Kasumi-1 (cell line): ENCODE results near the gene GPC4.

ENCODE experiments used
- DNase-seq, 2 experiments: peaks; one replicate each; lab custom pipeline; 2025; lab: John Stamatoyannopoulos, UW

Gene GPC4

GRCh38 chrX:133415276-133416105 lies at the start of gene GPC4:
Gene GPC4, minus strand, starts transcription at chrX:133415489. Its CDS starts 524 bp downstream, at chrX:133414965.
- peak in 1 of 2 experiments; percentile 23 for DNase-seq

DNA sequence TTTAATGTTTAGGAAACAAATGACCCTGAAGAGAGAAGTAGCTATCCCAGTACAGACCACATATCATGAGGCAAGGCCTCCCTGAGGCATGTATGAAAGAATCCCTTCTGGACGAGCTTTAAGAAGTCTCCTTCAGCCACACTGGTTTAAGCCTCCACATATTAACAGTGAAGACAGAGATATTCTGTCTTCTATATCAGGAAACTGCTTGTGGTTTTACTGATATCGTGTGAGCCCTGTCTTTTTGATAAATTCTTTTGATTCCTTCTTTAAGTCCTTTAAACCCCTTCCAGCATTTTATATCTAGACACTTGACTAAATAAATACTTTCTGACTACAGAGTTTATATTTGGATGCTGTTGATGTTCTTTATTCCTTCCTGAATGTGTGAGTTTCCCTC lies 45.9 kb upstream of the GPC4 start:
- DNase-seq: no peak

GRCh38 chrX:133454924-133455323 lies 39.6 kb upstream of the GPC4 start:
- no peak for DNase-seq

- DNase-seq: no peak
Observed at GRCh38 chrX:133454491-133454914, 39.2 kb upstream of the GPC4 start.

GRCh38 chrX:133448512-133449076 lies 33.3 kb upstream of the GPC4 start:
- no peak for DNase-seq

- peak; percentile 34 to 37 for DNase-seq
Observed at GRCh38 chrX:133444952-133445831, 29.9 kb upstream of the GPC4 start.

DNA sequence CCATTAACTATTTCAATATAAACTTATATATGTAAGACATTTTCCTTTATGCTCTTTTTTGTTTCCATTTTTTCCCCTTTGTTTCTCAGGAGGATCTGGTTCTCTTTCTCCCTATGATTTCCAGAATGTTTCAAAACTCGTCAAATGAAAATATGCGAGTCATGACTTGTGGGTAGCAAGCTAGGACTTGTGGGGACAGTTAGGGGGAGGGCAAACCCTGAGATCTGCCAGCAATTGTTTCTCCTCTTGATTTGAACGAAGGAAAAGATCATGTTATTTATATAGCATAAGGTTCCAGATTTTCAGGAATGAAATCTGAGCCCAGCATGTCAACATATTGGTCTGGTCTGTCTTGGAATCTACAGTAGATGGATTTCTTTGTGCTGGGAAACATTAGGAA lies 28.9 kb upstream of the GPC4 start:
- no peak for DNase-seq

DNA sequence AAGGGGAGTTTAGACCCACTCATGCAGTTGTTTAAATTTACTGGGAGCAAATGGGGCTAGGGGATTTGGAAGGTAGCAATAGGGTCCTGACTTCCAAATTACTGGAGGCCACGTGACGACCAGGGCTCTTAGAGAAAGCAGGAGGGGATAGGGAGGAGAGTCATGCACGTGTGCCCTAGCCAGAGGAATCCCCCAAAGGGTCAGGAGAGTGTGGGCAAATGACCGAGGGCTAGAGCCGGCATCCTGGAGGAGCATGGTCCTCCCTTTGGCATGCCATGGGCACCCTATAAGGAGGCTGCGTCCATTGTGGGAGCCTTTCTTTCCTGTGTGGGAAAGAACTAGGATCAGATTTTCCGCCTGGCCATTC lies 25.5 kb upstream of the GPC4 start:
- DNase-seq: no peak

DNA sequence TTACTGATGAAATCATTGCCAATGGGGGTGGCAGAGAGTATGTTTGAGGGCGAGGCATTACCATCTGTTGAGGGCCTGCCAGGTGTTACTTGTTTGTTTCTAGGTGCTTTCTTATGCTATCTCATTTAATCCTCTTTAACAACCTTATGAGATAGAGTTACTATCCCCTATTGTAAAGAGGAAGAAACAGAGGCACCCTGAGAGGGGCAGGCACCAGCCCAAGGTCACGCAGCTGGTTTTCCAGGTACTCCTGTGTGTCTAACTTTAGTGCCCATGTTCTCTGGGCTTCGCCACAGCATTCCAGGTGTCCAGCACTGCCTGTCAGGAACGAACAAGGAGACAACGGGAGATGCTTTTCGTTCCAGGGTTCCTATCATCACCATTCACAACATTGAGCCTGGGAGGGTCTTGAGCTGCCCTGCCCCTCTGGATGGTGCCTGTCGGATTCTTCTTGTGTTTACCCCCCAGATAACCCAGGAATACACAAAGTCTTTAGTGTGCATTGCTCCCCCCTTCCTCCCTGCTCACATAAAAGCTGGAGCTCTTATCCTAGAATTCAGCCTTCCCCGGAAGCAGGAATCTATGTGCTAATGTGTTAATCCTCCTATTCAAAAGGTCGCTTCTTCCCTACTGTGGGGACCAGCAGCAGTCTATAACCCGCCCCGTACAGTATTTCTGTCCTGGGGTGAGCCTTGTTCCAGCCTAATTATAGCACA lies 24.9 kb upstream of the GPC4 start:
- DNase-seq: no peak

DNA sequence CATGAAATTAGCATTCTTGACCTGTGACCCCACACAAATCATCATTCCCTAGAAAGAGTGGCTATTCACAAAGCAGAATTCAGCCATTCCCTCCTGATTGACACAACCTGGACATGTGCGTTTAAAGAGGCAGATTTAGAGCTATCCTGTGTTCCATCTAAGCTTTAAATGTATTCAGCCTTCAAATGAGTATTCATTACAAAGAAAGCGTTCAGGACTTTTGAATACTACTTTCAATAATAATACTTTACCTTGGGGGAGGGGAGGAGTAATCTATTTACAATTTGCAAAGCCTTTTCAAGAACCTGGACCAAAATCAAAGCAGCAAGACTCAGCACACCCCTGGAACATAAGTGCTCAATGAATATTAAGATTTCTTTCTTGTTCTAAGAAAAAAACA lies 22.5 kb upstream of the GPC4 start:
- DNase-seq: no peak

GRCh38 chrX:133437356-133437755 lies 22.1 kb upstream of the GPC4 start:
- DNase-seq: no peak

DNA sequence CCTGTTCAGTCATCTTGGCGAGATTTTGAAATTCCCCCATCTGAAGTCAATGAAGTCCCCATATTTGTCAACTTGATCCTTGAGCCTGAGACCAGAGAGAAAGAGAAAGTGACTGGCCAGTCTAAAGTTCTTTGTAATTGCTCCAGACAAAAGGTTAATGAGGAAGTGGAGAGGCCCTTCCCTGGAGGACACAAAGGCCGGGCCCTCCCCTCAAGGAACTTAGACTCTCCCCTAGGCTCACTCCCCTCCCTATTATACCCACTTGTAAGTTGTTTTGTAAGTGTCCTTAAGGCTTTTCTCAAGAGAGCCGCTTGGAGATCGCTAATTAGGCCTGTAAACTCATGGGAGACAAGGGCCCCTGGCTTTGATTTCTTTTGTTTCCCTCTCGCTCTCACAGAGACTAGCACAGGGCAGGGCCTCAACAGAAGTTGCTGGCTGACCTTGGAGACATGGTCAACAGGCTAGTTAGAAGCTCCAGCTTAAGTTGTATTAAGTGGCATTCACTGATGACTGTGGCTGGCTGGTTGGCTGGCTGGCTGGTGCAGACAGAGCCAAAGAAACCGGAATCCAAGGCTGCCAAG lies 20.3 kb upstream of the GPC4 start:
- DNase-seq: no peak

- DNase-seq: no peak
Observed at GRCh38 chrX:133434197-133434820, 19.0 kb upstream of the GPC4 start.

DNA sequence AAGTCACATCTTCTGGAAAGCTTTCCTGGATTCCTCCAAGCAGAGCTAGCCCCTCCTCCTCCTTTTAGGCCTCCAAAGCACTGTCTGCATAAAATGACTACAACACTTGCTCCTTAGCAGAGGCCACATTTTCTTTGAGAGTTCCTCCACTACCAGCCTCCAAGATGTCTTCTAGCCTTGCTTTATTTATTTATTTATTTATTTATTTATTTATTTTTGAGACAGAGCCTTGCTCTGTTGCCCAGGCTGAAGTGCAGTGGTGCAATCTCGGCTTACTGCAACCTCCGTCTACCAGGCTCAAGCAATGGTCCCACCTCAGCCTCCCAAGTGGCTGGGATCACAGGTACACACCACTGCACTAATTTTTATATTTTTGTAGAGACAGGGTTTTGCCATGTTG lies 4.6 kb upstream of the GPC4 start:
- no peak for DNase-seq

DNA sequence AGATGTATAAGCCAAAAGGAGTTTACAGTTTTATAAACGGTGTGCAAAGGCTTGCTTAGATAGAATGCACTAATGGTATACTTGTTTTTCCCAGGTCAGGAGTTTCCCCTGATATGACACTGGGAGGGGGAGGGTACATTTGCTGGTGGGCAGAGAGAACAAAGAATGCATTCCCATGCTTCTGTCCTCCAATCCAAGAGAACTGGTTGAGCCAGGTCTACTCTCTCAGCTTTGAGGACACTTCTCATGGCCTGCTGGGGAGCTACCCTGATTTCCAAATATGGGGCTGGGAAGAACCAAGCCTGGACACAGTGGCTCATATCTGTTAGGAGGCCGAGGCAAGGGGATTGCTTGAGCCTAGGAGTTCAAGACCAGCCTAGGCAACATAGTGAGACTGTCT lies 3.3 kb upstream of the GPC4 start:
- no peak for DNase-seq

GRCh38 chrX:133417364-133417763 lies 2.1 kb upstream of the GPC4 start:
- DNase-seq: no peak

DNA sequence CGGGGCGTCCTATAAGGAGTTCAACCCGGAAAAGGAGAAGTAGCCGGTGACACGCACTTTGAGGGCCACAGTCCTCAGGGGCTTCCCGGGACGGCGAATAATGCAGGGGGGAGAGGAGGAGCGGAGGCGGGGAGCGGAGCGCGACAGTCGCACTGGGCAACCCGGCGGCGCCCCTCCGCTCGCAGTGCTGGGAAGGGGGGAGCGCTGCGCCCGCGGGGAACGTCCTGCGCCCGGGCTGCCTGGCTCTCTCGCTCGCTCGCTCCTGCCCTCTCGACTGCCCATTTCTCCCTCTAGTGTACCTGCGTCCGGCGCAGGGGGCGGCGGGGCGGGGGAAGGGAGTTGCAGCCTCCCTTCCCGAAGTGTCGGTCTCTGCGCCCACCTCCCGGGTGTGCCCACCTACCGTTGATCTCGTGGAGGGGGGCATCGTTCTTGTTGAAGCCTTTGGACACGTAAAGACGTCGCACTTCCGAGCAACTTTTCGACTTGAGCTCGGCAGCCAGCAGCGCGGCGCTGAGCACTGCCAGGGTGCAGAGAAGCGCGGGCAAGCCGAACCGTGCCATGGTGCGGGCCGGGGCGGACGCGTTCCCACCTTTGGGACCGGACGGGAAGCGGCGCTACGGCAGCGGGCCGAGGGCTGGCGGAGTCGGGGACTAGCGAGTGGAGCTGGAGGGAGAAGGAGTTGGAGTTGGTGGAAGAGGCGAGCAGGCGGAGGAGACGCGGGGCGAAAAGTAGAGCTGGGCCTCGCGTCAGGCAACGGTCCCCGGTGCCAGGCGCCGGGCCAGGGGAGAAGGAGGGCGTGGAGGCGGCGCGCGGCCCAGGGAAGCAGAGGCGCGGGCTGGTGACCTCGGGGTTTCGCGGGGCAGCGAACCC lies 648 bp downstream of the GPC4 start:
- peak; percentile 3 to 19 for DNase-seq

DNA sequence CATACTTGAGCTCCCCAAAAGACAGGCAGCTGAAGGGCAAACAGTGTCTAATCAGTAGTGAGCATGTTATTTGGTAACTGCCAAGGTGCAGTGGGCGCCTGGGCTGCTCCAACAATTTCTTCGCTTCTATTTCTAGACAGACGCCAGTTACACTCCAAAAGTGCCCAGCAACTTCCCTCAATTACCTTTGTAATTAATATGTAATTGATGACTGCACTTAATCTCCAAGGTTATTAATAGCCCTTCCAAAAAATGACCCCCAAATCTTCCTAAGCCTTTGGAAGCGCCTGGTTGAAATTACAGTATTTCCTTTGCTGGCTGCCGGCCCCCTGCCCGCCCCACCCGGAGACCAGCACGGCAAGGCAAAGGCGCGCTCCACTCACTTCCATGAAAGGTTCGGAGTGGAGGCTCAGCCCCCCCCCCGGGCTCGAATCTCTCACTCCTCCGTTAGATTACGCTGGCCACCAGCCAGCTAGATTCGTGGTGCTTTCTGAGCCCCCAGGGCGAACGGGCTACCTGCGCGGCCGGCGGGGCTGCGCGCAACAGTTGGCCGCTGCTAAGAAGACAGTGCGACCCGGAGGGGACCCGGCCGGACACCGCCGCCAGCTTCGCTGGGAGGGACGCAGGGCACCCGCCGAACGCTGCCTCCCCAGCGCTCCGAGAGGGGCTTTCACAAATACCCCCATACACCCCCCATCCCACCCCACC lies 1.9 kb downstream of the GPC4 start:
- no peak for DNase-seq

- DNase-seq: no peak
Observed at GRCh38 chrX:133412665-133413064, 2.6 kb downstream of the GPC4 start.

GRCh38 chrX:133412246-133412645 lies 3.0 kb downstream of the GPC4 start:
- DNase-seq: no peak
